Neutrophil (primary cell): ENCODE data around the gene DUSP14.

Experiments used
- H3K27ac ChIP-seq: fragments of 200-600 bp; sonication (generic); 2 replicates; pipeline ENCODE4 v1.5.1; 2016; ENCODE audit warnings: mild to moderate bottlenecking, moderate library complexity
- H3K27me3 ChIP-seq: fragments of 200-600 bp; sonication (generic); 2 replicates; pipeline ENCODE4 v1.6.0; 2016; ENCODE audit warnings: mild to moderate bottlenecking
- H3K36me3 ChIP-seq: fragments of 200-600 bp; sonication (generic); 2 replicates; pipeline ENCODE4 v1.5.1; 2017
- H3K4me1 ChIP-seq, 2 experiments: fragments of 200-600 bp in 1 of 2; sonication (generic) in 1 of 2; 1 replicate in 1 of 2; 2 replicates in 1 of 2; pipeline versions ENCODE4 v1.5.1 to v1.6.1; 2013 to 2016; ENCODE audit warnings: low read depth in 1 of 2, low read length in 1 of 2, mild to moderate bottlenecking in 1 of 2, moderate library complexity in 1 of 2; ENCODE audit not compliant: control insufficient read depth in 1 of 2, insufficient read depth in 1 of 2
- H3K4me3 ChIP-seq, 2 experiments: fragments of 200-600 bp in 1 of 2; sonication (generic) in 1 of 2; 1 replicate in 1 of 2; 2 replicates in 1 of 2; pipeline ENCODE4 v1.5.1; 2013 to 2016; ENCODE audit warnings: low read depth in 1 of 2, low read length in 1 of 2, mild to moderate bottlenecking in 1 of 2, moderate library complexity in 1 of 2
- H3K9me3 ChIP-seq: fragments of 200-600 bp; sonication (generic); 2 replicates; pipeline ENCODE4 v1.5.1; 2016
- TF ChIP-seq, protein P1 (sequence below): fragments of 200-600 bp; sonication (generic); IDR thresholded peaks from 2 replicates; pipeline ENCODE4 v1.5.1; 2016; ENCODE audit warnings: antibody characterized with exemption

DUSP14 gene

DNA sequence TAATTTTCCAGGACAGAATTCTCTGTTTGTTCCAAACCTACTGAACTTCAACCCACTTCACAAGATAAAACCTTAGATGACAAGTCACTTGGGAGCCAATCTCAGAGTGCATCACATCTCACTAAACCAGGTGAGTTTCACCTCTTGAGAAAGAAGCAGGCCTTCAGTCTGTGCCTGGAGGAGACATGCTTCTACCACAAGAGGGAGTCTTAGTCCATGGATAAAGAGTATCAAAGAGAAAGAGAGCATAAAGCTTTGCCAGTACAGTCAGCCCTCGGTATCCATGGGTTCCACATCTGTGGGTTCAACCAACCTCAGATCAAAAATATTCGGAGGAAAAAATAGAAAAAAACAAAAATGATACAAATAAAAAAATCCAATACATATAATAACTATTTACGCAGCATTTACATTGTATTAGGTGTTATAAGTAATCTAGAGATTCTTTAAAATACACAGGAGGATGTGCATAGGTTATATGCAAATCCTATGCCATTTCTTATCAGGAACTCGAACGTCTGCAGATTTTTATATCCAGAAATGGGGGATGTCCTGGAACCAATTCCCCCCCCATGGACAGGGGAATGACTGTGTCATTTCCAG, 37.7 kb downstream of the DUSP14 start:
- TF ChIP-seq, protein P1, sequence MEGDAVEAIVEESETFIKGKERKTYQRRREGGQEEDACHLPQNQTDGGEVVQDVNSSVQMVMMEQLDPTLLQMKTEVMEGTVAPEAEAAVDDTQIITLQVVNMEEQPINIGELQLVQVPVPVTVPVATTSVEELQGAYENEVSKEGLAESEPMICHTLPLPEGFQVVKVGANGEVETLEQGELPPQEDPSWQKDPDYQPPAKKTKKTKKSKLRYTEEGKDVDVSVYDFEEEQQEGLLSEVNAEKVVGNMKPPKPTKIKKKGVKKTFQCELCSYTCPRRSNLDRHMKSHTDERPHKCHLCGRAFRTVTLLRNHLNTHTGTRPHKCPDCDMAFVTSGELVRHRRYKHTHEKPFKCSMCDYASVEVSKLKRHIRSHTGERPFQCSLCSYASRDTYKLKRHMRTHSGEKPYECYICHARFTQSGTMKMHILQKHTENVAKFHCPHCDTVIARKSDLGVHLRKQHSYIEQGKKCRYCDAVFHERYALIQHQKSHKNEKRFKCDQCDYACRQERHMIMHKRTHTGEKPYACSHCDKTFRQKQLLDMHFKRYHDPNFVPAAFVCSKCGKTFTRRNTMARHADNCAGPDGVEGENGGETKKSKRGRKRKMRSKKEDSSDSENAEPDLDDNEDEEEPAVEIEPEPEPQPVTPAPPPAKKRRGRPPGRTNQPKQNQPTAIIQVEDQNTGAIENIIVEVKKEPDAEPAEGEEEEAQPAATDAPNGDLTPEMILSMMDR = no peak
- peaks cover 96% of the 10 kb centered on the region for H3K36me3 ChIP-seq

DNA sequence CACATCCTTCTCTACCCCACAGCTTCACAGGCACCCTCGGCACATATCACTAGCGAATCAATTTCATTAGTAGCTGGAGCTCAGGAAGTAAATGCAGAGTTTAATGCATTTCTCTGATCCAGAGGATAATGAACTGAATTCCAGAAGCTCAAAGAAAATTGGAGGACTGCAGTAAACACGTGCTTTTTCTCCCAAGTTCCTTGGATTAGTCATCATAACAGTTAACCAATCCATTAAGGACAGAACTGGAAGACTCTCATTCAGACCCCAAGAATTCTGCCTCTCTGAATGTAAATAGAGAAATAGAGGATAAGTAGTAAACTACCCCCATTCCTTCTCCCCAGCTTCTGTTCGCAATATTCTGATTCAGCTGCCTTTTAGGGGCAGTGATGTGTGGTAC, 40.7 kb downstream of the DUSP14 start:
- Histone ChIP-seq H3K9me3 (no peaks in the 10 kb centered on the region), H3K27ac (no peak overlapping the region), H3K36me3 (peaks cover 89% of the 10 kb centered on the region), H3K27me3 (no peaks in the 10 kb centered on the region), H3K4me3 (no peak overlapping the region), H3K4me1 (no peaks in the 10 kb centered on the region)
- TF ChIP-seq, protein P1 = no peak

More for the DNA sequence above, 37.7 kb downstream of the DUSP14 start:
- Histone ChIP-seq H3K4me3 (no peak overlapping the region), H3K9me3 (no peaks in the 10 kb centered on the region), H3K27me3 (no peaks in the 10 kb centered on the region), H3K27ac (no peak overlapping the region), H3K4me1 (no peaks in the 10 kb centered on the region)

DNA sequence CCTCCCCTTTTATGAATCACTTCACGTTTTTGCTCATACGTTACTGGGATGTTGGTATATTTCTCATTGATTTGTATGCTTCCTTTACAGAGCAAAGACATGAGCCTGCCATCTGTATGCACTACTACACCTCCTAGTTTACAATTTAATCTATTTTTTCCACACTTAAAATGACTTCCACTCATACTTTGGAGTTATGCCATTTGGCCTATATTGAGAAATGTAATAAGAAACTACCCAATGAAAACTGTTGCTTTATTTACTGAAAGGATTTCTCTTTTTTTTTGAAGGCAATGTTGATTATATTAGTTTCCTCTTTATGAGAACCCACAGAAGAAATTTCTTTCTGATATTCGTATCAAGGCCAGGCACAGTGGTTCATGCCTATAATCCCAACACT, 43.1 kb downstream of the DUSP14 start:
- Histone ChIP-seq H3K27ac (no peak overlapping the region), H3K4me1 (no peaks in the 10 kb centered on the region), H3K27me3 (no peaks in the 10 kb centered on the region), H3K4me3 (no peak overlapping the region), H3K36me3 (peaks cover 91% of the 10 kb centered on the region), H3K9me3 (no peaks in the 10 kb centered on the region)
- TF ChIP-seq, protein P1 = no peak

DNA sequence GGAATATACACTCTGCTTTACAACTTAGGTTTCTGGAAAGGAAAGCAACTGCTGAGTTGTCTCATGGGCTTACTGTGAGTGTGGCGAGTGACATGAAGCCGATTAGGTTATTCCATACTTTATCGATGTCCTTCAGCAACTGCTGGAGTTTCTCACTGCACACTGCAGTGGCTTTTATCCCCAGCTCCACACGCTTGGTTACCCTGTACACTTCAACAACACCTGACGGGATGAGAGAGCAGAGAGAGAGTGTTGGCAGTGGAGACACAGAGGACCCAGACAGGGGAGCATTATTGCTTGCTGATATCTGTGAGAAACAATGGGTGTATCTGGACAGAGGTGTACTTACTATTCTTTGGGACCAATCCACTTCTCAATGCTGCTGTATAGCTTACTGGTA, 46.2 kb downstream of the DUSP14 start:
- Histone ChIP-seq H3K9me3 (no peaks in the 10 kb centered on the region), H3K4me1 (no peaks in the 10 kb centered on the region), H3K36me3 (peaks cover 92% of the 10 kb centered on the region), H3K27ac (no peak overlapping the region), H3K27me3 (no peaks in the 10 kb centered on the region), H3K4me3 (no peak overlapping the region)
- TF ChIP-seq, protein P1 = no peak

DNA sequence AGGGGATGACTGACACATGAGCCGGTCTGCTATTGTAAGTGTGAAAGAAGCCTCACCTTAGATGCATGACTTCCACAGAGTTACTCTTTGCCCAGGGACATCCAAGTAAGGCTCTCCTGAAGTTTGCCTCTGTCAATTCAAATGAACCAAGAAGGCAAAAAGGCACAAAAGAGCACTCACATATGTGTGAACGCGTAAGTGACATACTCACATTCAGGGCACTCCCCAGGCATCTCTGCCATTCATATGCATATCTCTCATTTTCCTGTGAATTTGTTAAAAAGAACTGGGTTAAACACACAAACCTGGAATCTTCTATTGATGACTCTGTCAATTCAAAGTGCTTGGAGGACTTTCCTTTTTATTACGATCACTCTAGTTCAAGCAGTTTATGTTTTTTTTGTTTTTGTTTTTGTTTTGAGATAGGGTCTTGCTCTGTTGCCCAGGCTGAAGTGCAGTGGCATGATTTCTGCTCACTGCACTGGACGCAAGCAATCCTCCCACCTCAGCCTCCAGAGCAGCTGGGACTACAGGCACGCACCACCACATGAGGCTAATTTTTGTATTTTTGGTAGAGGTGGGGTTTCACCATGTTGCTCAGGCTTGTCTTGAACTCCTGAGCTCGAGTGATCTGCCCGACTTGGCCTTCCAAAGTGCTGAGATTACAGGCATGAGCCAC, 49.4 kb downstream of the DUSP14 start:
- no peak overlapping the region for H3K27ac ChIP-seq
- no peaks in the 10 kb centered on the region for H3K27me3 ChIP-seq
- H3K4me3 ChIP-seq = no peak overlapping the region
- peaks cover 89% of the 10 kb centered on the region for H3K36me3 ChIP-seq
- H3K4me1 ChIP-seq = no peaks in the 10 kb centered on the region
- no peaks in the 10 kb centered on the region for H3K9me3 ChIP-seq
- TF ChIP-seq, protein P1 = no peak
